NT2/D1 (cell line): ENCODE results near the gene NT5DC2.

Experiments
- DNase-seq: peaks from one replicate; pipeline ENCODE4 v3.0.0-alpha.2; 2011; ENCODE audit warnings: low read depth, low spot score
- H3K27me3 ChIP-seq: 2 replicates; pipeline ENCODE4 v1.6.0; 2011; ENCODE audit warnings: mild to moderate bottlenecking; ENCODE audit not compliant: insufficient read length, insufficient read depth
- H3K36me3 ChIP-seq: 2 replicates; pipeline ENCODE4 v1.6.1; 2011; ENCODE audit warnings: mild to moderate bottlenecking, low read length, mixed read lengths; ENCODE audit not compliant: insufficient read depth, insufficient read length
- H3K4me1 ChIP-seq: 2 replicates; pipeline ENCODE4 v1.5.1; 2011; ENCODE audit not compliant: insufficient read depth, insufficient read length
- H3K4me3 ChIP-seq: 2 replicates; pipeline ENCODE4 v1.5.1; 2011; ENCODE audit warnings: low read depth; ENCODE audit not compliant: insufficient read length
- H3K9ac ChIP-seq: 2 replicates; pipeline ENCODE4 v1.6.0; 2011; ENCODE audit warnings: low read depth; ENCODE audit not compliant: insufficient read length
- H3K9me3 ChIP-seq: 2 replicates; pipeline ENCODE4 v1.5.1; 2011; ENCODE audit warnings: mild to moderate bottlenecking, low read length; ENCODE audit not compliant: insufficient read depth
- SUZ12 ChIP-seq: IDR thresholded peaks from 2 replicates; pipeline ENCODE4 v1.6.1; 2011; ENCODE audit not compliant: insufficient read length, insufficient read depth; ENCODE audit errors: extremely low read depth
- YY1 ChIP-seq: IDR thresholded peaks from 2 replicates; pipeline ENCODE4 v1.6.1; 2011; ENCODE audit not compliant: insufficient read length, insufficient read depth
- ZNF274 ChIP-seq: IDR thresholded peaks from 2 replicates; pipeline ENCODE4 v1.6.1; 2011; ENCODE audit warnings: mild to moderate bottlenecking, low read depth, low read length

NT5DC2 gene

DNA sequence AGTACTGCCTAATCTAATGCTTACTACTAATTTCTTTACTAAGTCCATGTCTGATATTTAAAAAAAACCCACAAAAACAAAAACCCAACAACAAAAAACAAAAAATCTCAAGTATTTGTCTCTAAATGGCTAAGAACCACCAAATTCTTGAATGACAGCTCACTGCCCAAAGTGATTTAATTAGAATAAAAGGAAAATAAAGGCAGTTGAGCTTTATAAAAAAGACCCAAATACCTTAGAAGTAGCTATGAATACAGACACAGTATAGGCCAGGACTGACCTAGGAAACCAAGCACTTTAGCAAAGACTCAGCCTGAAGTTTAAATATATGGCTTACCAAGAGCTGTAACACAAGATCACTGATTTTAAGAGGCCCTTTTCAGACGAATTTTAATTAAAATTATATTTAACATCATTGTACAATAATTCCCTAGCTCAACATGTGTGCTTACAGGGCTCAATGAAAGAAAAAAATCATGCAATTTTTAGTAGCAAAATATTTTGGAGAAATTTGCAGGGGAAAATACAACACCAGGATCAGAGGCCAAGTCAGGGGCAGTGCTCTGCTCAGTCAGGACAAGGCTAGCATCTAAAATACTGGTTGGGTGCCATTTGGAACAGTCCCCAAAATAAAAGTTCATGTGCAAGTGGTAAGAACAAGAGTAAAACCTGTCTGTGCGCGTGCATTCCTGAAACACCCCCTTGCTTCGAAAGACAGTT, 27.5 kb upstream of the NT5DC2 start:
- Histone ChIP-seq H3K9me3 (no peaks in the 10 kb centered on the region), H3K4me3 (no peak overlapping the region), H3K36me3 (peaks cover 76% of the 10 kb centered on the region), H3K27me3 (no peaks in the 10 kb centered on the region), H3K9ac (no peak overlapping the region), H3K4me1 (peaks cover 4% of the 10 kb centered on the region)
- no peak for DNase-seq
- no peak for TF ChIP-seq YY1
- TF ChIP-seq ZNF274: no peak
- no peak for TF ChIP-seq SUZ12

DNA sequence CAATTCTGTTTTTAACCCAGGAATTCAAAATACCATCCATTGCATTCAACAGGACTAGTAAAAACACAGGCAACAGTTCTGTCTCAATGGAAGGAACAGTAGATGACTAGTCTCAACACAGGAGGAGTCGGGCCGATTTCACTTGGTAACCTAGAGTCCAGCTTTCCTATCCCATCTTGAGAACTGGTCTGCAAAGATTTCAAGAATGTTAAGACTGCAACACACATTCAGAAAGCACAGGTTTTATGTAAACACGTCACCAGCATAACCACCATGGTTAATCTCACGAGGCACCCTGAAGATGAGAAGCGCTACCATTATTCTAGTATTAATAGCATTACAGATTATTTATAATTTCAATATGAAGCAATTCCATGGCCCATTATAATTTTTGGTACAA, 24.8 kb upstream of the NT5DC2 start:
- DNase-seq: no peak
- Histone ChIP-seq H3K4me3 (no peak overlapping the region), H3K36me3 (peaks cover 79% of the 10 kb centered on the region), H3K4me1 (peaks cover 4% of the 10 kb centered on the region), H3K27me3 (no peaks in the 10 kb centered on the region), H3K9me3 (no peaks in the 10 kb centered on the region), H3K9ac (no peak overlapping the region)
- no peak for TF ChIP-seq SUZ12
- TF ChIP-seq ZNF274: no peak
- no peak for TF ChIP-seq YY1

DNA sequence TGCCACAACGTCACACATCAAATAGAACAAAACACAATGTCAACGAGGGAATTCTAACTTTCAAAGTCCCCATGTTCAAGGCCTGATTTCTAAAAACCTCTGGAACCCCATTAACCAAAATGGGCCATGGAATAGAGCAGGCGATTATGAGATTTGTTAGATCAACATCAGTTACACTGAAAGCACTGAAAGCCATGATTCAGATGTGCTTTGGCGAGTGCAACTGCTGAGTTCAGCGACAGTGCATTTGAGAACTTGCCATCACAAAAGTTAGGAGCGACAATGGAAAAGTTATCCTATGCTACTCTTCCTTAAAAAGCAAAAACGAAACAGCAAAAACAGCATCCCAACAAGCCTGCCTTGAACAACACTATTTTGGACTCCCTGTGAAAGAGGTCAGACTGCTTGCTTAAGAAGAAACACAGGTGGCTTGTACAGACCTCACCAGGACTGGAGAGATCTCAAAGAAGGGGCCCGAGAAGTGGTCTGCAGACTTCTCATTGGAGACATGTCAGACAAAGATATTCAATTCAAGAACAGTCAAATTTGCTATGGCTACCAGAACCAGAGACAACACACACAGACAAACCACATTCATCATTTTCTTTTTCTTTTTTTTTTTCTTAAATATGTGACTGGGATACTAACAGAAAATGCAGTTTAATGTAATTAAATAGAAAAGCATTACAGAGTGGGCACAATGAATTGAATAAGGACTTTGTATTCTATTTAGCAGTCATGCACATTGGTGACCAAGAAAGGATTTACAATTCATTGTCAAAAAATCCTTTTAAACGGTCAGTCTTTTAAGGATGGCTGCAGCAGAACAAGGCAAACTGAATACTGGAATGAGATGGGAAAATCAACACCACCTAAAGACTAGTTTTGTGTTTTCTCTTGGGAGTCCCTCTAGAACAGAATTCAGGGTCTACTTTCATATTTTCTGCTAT, 23.6 kb upstream of the NT5DC2 start:
- TF ChIP-seq ZNF274: no peak
- no peak for TF ChIP-seq SUZ12
- no peak for TF ChIP-seq YY1
- H3K9ac ChIP-seq: no peak overlapping the region
- no peaks in the 10 kb centered on the region for H3K27me3 ChIP-seq
- peaks cover 4% of the 10 kb centered on the region for H3K4me1 ChIP-seq
- peaks cover 78% of the 10 kb centered on the region for H3K36me3 ChIP-seq
- no peak for DNase-seq
- H3K4me3 ChIP-seq: no peak overlapping the region
- H3K9me3 ChIP-seq: no peaks in the 10 kb centered on the region

DNA sequence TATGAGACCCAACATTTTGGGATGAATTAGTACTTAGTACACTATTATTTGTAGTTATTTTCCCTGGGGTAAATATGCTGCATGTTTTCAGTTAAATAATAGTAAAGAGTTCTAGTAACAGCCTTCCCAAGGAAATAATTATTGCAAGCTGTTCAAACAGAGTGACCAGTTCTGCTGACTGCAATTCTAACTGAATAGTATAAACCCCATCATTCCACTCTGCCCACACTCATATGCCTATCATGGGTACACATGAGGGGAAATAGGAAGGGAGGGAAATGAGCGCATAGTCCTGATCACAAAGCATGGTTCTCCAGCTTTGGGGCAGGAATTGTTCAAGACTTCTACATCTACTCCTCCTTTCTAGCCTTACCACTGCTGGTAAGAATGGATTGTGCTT, 21.4 kb upstream of the NT5DC2 start:
- H3K4me3 ChIP-seq: no peak overlapping the region
- no peaks in the 10 kb centered on the region for H3K9me3 ChIP-seq
- H3K27me3 ChIP-seq: no peaks in the 10 kb centered on the region
- no peak for TF ChIP-seq SUZ12
- TF ChIP-seq YY1: no peak
- TF ChIP-seq ZNF274: no peak
- peaks cover 85% of the 10 kb centered on the region for H3K36me3 ChIP-seq
- no peaks in the 10 kb centered on the region for H3K4me1 ChIP-seq
- DNase-seq: no peak
- no peak overlapping the region for H3K9ac ChIP-seq

DNA sequence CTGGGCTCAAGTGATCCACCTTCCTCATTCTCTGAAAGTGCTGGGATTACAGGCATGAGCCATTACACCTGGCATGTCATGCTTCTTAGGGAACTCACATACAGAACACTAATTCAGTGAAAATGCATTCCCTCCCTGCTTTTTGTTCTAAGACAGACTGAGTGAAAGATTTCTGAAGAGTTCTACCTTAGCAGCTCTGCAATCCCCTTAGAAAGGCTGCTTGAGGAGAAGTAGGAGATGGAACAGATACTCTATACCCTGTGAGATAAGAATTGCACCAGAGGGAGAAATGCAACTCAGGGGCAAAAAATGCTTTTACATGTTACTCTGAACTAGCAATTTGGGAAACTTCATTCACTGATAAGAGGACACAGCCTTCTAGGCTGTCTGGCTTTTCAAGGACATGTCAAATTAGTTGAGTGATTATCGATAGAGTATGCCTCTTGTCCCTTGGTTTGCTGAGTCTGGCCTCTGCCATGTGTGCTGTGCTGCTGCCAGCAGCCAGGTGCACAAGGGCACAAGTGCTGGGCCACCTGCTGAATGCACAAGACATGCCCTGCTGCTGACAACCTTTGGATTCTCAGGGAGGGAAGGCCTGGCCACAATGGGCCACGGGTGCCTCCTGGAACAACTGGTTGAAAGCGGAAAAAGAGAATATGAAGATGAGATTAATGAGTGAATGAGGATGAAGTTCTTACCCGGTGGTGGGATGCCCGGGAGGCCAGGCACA, 20.5 kb upstream of the NT5DC2 start:
- H3K4me3 ChIP-seq: no peak overlapping the region
- H3K9ac ChIP-seq: no peak overlapping the region
- no peaks in the 10 kb centered on the region for H3K9me3 ChIP-seq
- no peak for TF ChIP-seq YY1
- TF ChIP-seq SUZ12: no peak
- no peak for TF ChIP-seq ZNF274
- H3K27me3 ChIP-seq: no peaks in the 10 kb centered on the region
- no peaks in the 10 kb centered on the region for H3K4me1 ChIP-seq
- no peak for DNase-seq
- peaks cover 78% of the 10 kb centered on the region for H3K36me3 ChIP-seq

DNA sequence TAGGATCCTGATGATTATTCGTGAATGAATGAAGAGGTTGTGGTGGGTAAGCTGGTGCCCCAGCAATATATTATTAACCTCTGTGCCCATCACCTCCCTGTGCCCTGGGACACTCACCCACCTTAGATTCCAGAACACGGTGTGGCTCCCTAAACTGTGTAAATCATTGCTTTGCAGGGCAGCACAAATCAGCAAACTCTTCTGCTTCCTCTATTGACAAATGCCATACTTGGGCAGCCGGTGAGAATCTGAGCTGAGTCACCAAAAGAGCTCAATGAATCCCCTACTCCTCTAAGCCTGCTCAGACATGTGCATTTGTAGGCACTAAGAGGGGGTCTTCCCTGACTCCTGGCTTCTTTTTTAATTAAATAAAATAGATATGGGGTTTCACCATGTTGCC, 18.4 kb upstream of the NT5DC2 start:
- Histone ChIP-seq H3K4me1 (no peaks in the 10 kb centered on the region), H3K9me3 (no peaks in the 10 kb centered on the region), H3K4me3 (no peak overlapping the region), H3K36me3 (peaks cover 72% of the 10 kb centered on the region), H3K27me3 (no peaks in the 10 kb centered on the region), H3K9ac (no peak overlapping the region)
- TF ChIP-seq YY1 (no peak), SUZ12 (no peak), ZNF274 (no peak)
- DNase-seq: no peak

DNA sequence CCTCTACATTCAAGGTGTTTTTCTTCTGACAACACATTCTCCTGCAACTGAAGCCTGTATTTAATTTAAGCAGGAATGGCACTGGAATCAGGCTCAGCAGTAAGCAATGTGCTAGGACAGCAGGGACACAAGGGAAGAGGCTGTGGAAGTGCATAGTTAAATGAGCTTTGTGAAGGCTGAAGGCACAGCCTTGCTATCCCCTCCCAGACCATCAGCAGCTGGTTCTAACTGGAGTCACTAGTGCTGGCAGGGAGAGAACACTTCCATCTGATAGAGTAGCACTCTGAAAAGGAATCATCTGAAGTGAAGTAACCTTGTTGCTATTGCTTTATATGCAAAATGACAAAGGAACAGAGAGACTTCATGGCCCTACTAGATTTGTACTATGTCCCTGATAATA, 17.5 kb upstream of the NT5DC2 start:
- Histone ChIP-seq H3K27me3 (no peaks in the 10 kb centered on the region), H3K36me3 (peaks cover 74% of the 10 kb centered on the region)

More for the DNA sequence above, 17.5 kb upstream of the NT5DC2 start:
- DNase-seq: no peak
- no peaks in the 10 kb centered on the region for H3K9me3 ChIP-seq
- no peak overlapping the region for H3K4me3 ChIP-seq
- TF ChIP-seq ZNF274 (no peak), YY1 (no peak), SUZ12 (no peak)
- H3K4me1 ChIP-seq: no peaks in the 10 kb centered on the region
- H3K9ac ChIP-seq: no peak overlapping the region
